HepG2 (cell line): Measurements from ENCODE around the gene TFAP2A. TPM values are rescaled to one million over a fixed set of nuclear protein-coding genes. Genes with fewer than 3 reads are reported as not detected.

ENCODE experiments used
- ATAC-seq: fragments of 200-7000 bp; cut with Tn5 transposase; 3 replicates; pipeline ENCODE4 v1.9.1; 2020; ENCODE audit warnings: mild to moderate bottlenecking, moderate library complexity
- BruUV-seq: library from RNA; stranded (reverse); fragments of 400-500 nt; replicated peaks from 2 replicates; lab custom pipeline; 2021; lab: Mats Ljungman, UMichigan
- CTCF ChIA-PET: fragments of 300-600 bp; formaldehyde crosslinking; extraction: SDS; loops from one replicate; lab custom pipeline; 2021; ENCODE audit warnings: low total read pairs, inconsistent platforms, low intra/inter-chr PET ratio; lab: Yijun Ruan, JAX
- POLR2A ChIA-PET: fragments of 350-600 bp; sonication (Branson Sonifier 250); formaldehyde crosslinking; loops from one replicate; lab custom pipeline; 2020; ENCODE audit warnings: antibody characterized with exemption, inconsistent platforms; lab: Yijun Ruan, JAX
- DNase-seq: peaks from one replicate; pipeline ENCODE4 v3.0.0-alpha.2; 2015; ENCODE audit warnings: low spot score
- FAIRE-seq: peaks from 3 replicates; lab custom pipeline; 2011; peaks lifted over from hg19 to GRCh38; lab: Jason Lieb, UNC
- H2AFZ ChIP-seq: one replicate; pipeline ENCODE4 v1.6.1; 2011; ENCODE audit warnings: low read length, inconsistent platforms
- H3K27ac ChIP-seq: fragments of 300-600 bp; 3 replicates; pipeline ENCODE4 v1.8.0; 2011; ENCODE audit warnings: mixed run types, mild to moderate bottlenecking, mixed read lengths, low read length, inconsistent platforms; ENCODE audit not compliant: insufficient read depth; ENCODE audit errors: extremely low read length
- H3K27me3 ChIP-seq, 2 experiments: fragments of 200-600 bp in 1 of 2; 2 replicates in 1 of 2; 3 replicates in 1 of 2; pipeline versions ENCODE4 v1.6.0 to v1.8.0; 2011; ENCODE audit warnings: low read length in 2 of 2, mild to moderate bottlenecking in 2 of 2, moderate library complexity in 2 of 2, inconsistent platforms in 1 of 2; ENCODE audit not compliant: insufficient read depth in 2 of 2, control insufficient read depth in 1 of 2
- H3K36me3 ChIP-seq, 2 experiments: fragments of 200-600 bp in 1 of 2; replicated peaks in 1 of 2; 2 replicates in 1 of 2; 3 replicates in 1 of 2; pipeline versions ENCODE4 v1.5.1 to v1.8.0; 2011; ENCODE audit warnings: low read length in 2 of 2, inconsistent platforms in 1 of 2; ENCODE audit not compliant: insufficient read depth in 2 of 2, control insufficient read depth in 1 of 2
- H3K4me1 ChIP-seq: 2 replicates; pipeline ENCODE4 v1.5.1; 2012; ENCODE audit warnings: low read length, inconsistent platforms; ENCODE audit not compliant: insufficient read depth
- H3K4me2 ChIP-seq: 2 replicates; pipeline ENCODE4 v1.6.0; 2011; ENCODE audit warnings: low read depth, low read length, inconsistent platforms
- H3K4me3 ChIP-seq, 3 experiments: fragments of 200-600 bp in 1 of 3; sonication (generic), shearing (Covaris generic) in 1 of 3; replicated peaks in 1 of 3; 2 replicates each; pipeline ENCODE4 v1.5.1; 2011 to 2016; ENCODE audit warnings: low read length in 3 of 3, inconsistent platforms in 2 of 3, low read depth in 2 of 3, mild to moderate bottlenecking in 2 of 3, control low read depth in 1 of 3, mixed read lengths in 1 of 3; ENCODE audit not compliant: insufficient read depth in 1 of 3
- H3K79me2 ChIP-seq: one replicate; pipeline ENCODE4 v1.6.1; 2011; ENCODE audit warnings: low read length, inconsistent platforms; ENCODE audit not compliant: insufficient read depth
- H3K9ac ChIP-seq: 2 replicates; pipeline ENCODE4 v1.6.0; 2011; ENCODE audit warnings: mild to moderate bottlenecking, low read depth, low read length, inconsistent platforms; ENCODE audit not compliant: insufficient read depth
- H3K9me3 ChIP-seq: 2 replicates; pipeline ENCODE4 v1.5.1; 2012; ENCODE audit warnings: mild to moderate bottlenecking, low read length
- H4K20me1 ChIP-seq: 2 replicates; pipeline ENCODE4 v1.6.0; 2011; ENCODE audit warnings: inconsistent platforms, mild to moderate bottlenecking, low read length, moderate library complexity; ENCODE audit not compliant: insufficient read depth
- ARID4A ChIP-seq: sonication (generic); formaldehyde crosslinking; IDR thresholded peaks from 2 replicates; pipeline ENCODE4 v1.5.0; 2020; ENCODE audit warnings: mild to moderate bottlenecking, missing genetic modification reagents, borderline replicate concordance
- ATM ChIP-seq: fragments of 450-650 bp; IDR thresholded peaks from 2 replicates; pipeline ENCODE4 v1.7.1; 2017; ENCODE audit warnings: mild to moderate bottlenecking, borderline replicate concordance
- ATRX ChIP-seq: sonication (generic); formaldehyde crosslinking; IDR thresholded peaks from 2 replicates; pipeline ENCODE4 v1.4.0; 2020; ENCODE audit warnings: missing genetic modification reagents, borderline replicate concordance
- DMAP1 ChIP-seq: IDR thresholded peaks from 2 replicates; pipeline ENCODE4 v1.6.1; 2016
- FOXK2 ChIP-seq: fragments of 450-650 bp; IDR thresholded peaks from 2 replicates; pipeline ENCODE4 v1.6.1; 2016
- KDM5B ChIP-seq: sonication (generic); formaldehyde crosslinking; IDR thresholded peaks from 2 replicates; pipeline ENCODE4 v1.4.0; 2020; ENCODE audit warnings: missing genetic modification reagents, mild to moderate bottlenecking, borderline replicate concordance
- MTF1 ChIP-seq: sonication (generic); formaldehyde crosslinking; IDR thresholded peaks from 2 replicates; pipeline ENCODE4 v1.5.0; 2020; ENCODE audit warnings: missing genetic modification reagents
- NFIC ChIP-seq: IDR thresholded peaks from 2 replicates; pipeline ENCODE4 v1.6.1; 2012; ENCODE audit warnings: mild to moderate bottlenecking, low read length, inconsistent platforms
- NR2F2 ChIP-seq: IDR thresholded peaks from 2 replicates; pipeline ENCODE4 v1.6.1; 2012; ENCODE audit warnings: low read depth, inconsistent platforms, borderline replicate concordance
- REL ChIP-seq: sonication (generic); formaldehyde crosslinking; conservative IDR thresholded peaks from 2 replicates; pipeline ENCODE4 v1.8.0; 2022; ENCODE audit warnings: mild to moderate bottlenecking, missing genetic modification reagents, moderate library complexity
- SUZ12 ChIP-seq: fragments of 150-350 bp; IDR thresholded peaks from 2 replicates; pipeline ENCODE4 v1.6.1; 2014; ENCODE audit warnings: low read depth, low read length
- TERF1 ChIP-seq: sonication (generic); formaldehyde crosslinking; IDR thresholded peaks from 2 replicates; pipeline ENCODE4 v1.8.0; 2022; ENCODE audit warnings: mild to moderate bottlenecking, missing genetic modification reagents, moderate library complexity
- ZNF337 ChIP-seq: sonication (generic); formaldehyde crosslinking; IDR thresholded peaks from 2 replicates; pipeline ENCODE4 v1.5.1; 2020; ENCODE audit warnings: missing genetic modification reagents, low read depth, mild to moderate bottlenecking, borderline replicate concordance
- ZNF512 ChIP-seq: sonication (generic); formaldehyde crosslinking; IDR thresholded peaks from 2 replicates; pipeline ENCODE4 v1.4.0; 2020; ENCODE audit warnings: mild to moderate bottlenecking, missing genetic modification reagents
- ZNF552 ChIP-seq: sonication (generic); formaldehyde crosslinking; IDR thresholded peaks from 2 replicates; pipeline ENCODE4 v1.9.0; 2022; ENCODE audit warnings: missing genetic modification reagents, mild to moderate bottlenecking, borderline replicate concordance
- ZNF841 ChIP-seq: sonication (generic); formaldehyde crosslinking; IDR thresholded peaks from 2 replicates; pipeline ENCODE4 v1.8.1; 2023; ENCODE audit warnings: missing genetic modification reagents, borderline replicate concordance
- ZSCAN22 ChIP-seq: sonication (generic); formaldehyde crosslinking; IDR thresholded peaks from 2 replicates; pipeline ENCODE4 v1.4.0; 2020; ENCODE audit warnings: mild to moderate bottlenecking, missing genetic modification reagents
- WGBS: methylation state at CpG from one replicate; pipeline ENCODE4 v1.1.6; 2017; ENCODE audit warnings: low lambda C conversion rate; 5-methylcytosine and 5-hydroxymethylcytosine counted together
- in situ Hi-C: cut with HindIII; loops from 2 replicates; pipeline ENCODE4 v1.10.0; 2017; ENCODE audit warnings: low pct_unique_long_range_greater_than_20kb; ENCODE audit not compliant: extremely low pct_ligation_motif_present
- intact Hi-C: fragments of 100-400 bp; cut with micrococcal nuclease; formaldehyde crosslinking; loops from one replicate; pipeline ENCODE4 v1.10.0; 2022; ENCODE audit not compliant: unreplicated experiment
- polyA plus RNA-seq, 8 experiments: library from polyadenylated mRNA; depleted of rRNA in 3 of 8; stranded (reverse) in 7 of 8; unstranded in 1 of 8; fragments of >200 nt; fragmentation: Illumina TruSeq in 4 of 8; extraction: Trizol in 4 of 8; gene quantifications; 2 replicates each; pipeline versions ENCODE4 v1.2.1 to v1.2.3, GENCODE V29; 2011 to 2016; ENCODE audit warnings: low read depth in 4 of 8, missing spikeins in 1 of 8, mixed read lengths in 1 of 8; ENCODE audit not compliant: insufficient read depth in 1 of 8
- total RNA-seq, 5 experiments: library from RNA; depleted of rRNA; stranded (reverse); fragments of >200 nt; fragmentation: Illumina TruSeq; extraction: Trizol; gene quantifications; 2 replicates each; pipeline ENCODE4 v1.2.3, GENCODE V29; 2016; ENCODE audit warnings: low read depth in 1 of 5
- TF ChIP-seq, protein P1 (sequence below): sonication (generic); formaldehyde crosslinking; IDR thresholded peaks from 2 replicates; pipeline ENCODE4 v1.8.1; 2023; ENCODE audit warnings: mild to moderate bottlenecking, inconsistent platforms, moderate library complexity, missing genetic modification reagents, borderline replicate concordance

Gene TFAP2A
- total and polyA plus RNA-seq, 2 of the 13 experiments (the other 11 are each of a cell fraction or from before 2014, with no cell fraction given): not detected

DNA sequence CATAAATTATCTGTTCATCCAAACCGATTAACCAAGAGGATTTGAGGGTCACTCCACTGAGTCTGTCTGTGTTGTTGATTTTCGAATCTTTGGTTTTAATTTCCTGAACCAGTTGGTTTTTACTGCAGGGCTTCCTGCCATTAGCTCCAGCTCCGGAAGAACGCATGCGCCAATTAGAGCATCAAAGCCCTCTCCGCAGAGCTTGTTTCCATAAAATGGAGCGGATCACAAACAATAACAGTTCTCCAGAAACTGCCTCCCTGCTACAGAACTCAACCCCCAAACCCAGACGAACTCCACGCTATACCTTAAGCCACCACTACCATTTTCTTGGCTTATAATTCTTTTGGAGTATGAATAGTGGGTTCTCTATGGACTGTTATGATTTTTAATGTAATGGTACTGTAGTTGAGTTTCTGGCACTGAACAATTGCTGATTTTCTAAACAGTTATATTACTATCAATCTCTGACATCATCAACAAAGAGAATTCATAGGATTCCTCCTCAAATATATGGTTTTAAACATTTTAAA, 13.8 kb downstream of the TFAP2A start:
- no peaks in the 10 kb centered on the region for H4K20me1 ChIP-seq
- TF ChIP-seq REL (CRISPR knock-in tag) (no peak), ZNF512 (CRISPR knock-in tag) (no peak), TERF1 (CRISPR knock-in tag) (no peak), ZNF841 (CRISPR knock-in tag) (no peak), ZNF552 (no peak), ZSCAN22 (CRISPR knock-in tag) (no peak), NR2F2 (no peak), ATM (no peak), MTF1 (no peak), ARID4A (no peak), ZNF337 (CRISPR knock-in tag) (no peak), FOXK2 (no peak), SUZ12 (no peak), ATRX (CRISPR knock-in tag) (no peak), DMAP1 (CRISPR knock-in tag) (no peak), KDM5B (CRISPR knock-in tag) (no peak), NFIC (no peak)
- TF ChIP-seq, protein P1, sequence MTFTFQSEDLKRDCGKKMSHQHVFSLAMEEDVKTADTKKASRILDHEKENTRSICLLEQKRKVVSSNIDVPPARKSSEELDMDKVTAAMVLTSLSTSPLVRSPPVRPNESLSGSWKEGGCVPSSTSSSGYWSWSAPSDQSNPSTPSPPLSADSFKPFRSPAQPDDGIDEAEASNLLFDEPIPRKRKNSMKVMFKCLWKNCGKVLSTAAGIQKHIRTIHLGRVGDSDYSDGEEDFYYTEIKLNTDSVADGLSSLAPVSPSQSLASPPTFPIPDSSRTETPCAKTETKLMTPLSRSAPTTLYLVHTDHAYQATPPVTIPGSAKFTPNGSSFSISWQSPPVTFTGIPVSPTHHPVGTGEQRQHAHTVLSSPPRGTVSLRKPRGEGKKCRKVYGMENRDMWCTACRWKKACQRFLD (CRISPR knock-in tag): no peak

More for the DNA sequence above, 13.8 kb downstream of the TFAP2A start:
- no peak overlapping the region for H3K4me2 ChIP-seq
- intact Hi-C loops (no loop called here), in situ Hi-C loops (no loop called here)
- no peaks in the 10 kb centered on the region for H3K36me3 ChIP-seq
- POLR2A ChIA-PET: no interaction called here
- no peak overlapping the region for H3K9ac ChIP-seq
- no peak overlapping the region for H3K27ac ChIP-seq
- WGBS: 21% methylated on average over 9 of the region's 9 CpGs
- CTCF ChIA-PET: no interaction called here
- no peaks in the 10 kb centered on the region for H3K79me2 ChIP-seq
- H2AFZ ChIP-seq: no peak overlapping the region
- BruUV-seq: no TSS peak
- no peak for DNase-seq
- no peaks in the 10 kb centered on the region for H3K9me3 ChIP-seq
- FAIRE-seq: no peak
- ATAC-seq: no peak
- peaks cover 9 to 71% of the 10 kb centered on the region in 2 experiments; a peak in 4 of 5 replicates for H3K27me3 ChIP-seq
- H3K4me1 ChIP-seq: no peaks in the 10 kb centered on the region
- no peak overlapping the region for H3K4me3 ChIP-seq
